Endometrial microvascular endothelial cells (primary cell): ENCODE results near the gene CDC42EP3. TPM values are rescaled to one million over a fixed set of nuclear protein-coding genes. Genes with fewer than 3 reads are reported as not detected.

Source experiments
- in situ Hi-C: cut with HindIII; loops from 2 replicates; pipeline ENCODE4 v1.10.0; 2017; ENCODE audit warnings: low sequenced_read_pairs, low pct_unique_long_range_greater_than_20kb; ENCODE audit errors: inconsistent ontology term
- total RNA-seq: library from RNA; depleted of rRNA; stranded (reverse); fragments of >200 nt; gene quantifications from one replicate; pipeline ENCODE4 v1.2.3, GENCODE V29; 2015; ENCODE audit errors: inconsistent ontology term

CDC42EP3 gene
- total RNA-seq, 1 donor from 2014 or later: 40.1 TPM

GRCh38 chr2:37625796-37626571 lies 45.5 kb downstream of the CDC42EP3 start:
- in situ Hi-C loops: no loop called here

GRCh38 chr2:37625156-37625555 lies 46.3 kb downstream of the CDC42EP3 start:
- in situ Hi-C loops: no loop called here

GRCh38 chr2:37623971-37624900 lies 47.2 kb downstream of the CDC42EP3 start:
- in situ Hi-C loops: no loop called here

DNA sequence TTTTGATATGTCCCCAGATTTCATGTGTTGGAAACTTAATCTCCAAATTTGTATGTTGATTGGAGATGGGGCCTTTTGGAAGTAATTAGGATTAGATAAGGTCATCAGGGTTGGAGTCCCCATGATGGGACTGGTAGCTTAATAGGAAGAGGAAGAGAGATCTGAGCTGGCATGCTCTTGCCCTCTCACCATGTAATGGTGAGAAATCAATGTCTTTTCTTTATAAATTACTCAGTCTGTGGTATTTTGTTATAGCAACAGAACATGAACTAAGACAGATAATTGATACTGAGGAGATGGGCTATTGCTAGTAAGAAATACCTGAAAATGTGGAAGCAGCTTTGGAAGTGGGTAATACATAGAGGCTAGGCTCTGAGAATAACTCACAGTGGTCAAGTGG lies 48.0 kb downstream of the CDC42EP3 start:
- in situ Hi-C loops: no loop called here

DNA sequence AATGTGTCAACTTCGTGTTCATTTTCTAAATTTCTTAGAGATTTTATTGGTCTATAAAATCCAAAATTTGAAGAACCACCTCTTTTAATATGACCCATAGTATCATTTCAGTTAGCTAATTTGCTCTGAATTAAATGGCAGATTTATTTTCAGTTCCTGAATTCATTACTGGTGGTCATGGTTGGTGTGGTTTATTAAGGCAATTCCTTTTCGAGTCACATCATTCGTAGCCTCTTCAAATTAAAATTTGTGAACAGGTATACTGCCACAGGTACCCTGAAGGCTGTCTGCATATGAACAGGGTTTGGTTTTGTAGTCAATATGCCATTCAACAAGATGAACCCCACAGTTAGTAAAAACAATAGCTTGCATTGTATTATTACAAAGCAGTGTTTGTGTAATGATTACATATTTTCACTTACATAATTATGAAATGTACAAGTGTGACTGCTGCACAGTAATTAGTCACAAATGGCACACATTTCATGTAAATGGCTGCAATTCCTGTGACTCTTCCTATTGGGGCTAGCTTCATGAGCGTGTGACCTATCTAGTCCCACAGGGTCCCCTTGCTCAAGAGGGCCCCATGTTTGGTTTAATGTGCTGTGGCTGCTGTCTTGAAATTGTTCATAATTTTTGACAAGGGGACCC lies 48.9 kb downstream of the CDC42EP3 start:
- in situ Hi-C loops: no loop called here

- in situ Hi-C loops: no loop called here
Measured at GRCh38 chr2:37621199-37621598, 50.2 kb downstream of the CDC42EP3 start.

GRCh38 chr2:37619959-37620300 lies 51.5 kb downstream of the CDC42EP3 start:
- in situ Hi-C loops: no loop called here

DNA sequence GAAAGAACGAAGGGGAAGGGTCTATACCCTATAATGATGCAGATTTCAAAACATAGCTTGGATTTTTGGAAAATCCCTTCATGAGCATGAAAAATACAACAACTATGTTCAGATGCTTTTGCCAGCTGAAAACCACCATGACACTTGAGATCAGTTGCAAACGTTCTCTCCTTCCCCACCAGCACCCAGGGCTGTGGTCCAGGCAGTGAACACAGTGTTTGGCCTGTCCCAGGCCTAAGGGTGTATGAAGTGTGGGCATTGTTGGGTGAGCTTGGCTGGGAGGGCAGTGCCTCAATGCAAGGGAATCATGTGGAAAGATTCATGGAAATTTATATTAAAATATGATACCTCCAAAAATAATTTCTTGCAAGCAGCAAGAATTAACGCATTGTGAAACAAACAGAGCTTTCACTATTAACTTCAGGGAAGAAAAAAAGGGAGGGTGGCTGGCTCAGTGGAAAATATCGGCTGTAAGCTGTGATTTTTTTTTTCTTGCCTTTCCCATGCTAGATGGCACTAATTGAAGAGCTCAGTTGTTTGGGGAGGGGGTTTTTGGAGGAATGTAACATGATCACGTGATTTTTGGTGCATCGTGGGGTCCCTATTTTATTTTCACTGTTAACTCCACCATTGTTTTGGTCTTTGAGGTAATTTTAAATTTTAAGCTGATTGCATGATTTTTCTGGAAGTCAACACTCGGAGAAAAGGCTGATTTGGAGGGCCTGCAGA lies 52.0 kb downstream of the CDC42EP3 start:
- in situ Hi-C loops: no loop called here

DNA sequence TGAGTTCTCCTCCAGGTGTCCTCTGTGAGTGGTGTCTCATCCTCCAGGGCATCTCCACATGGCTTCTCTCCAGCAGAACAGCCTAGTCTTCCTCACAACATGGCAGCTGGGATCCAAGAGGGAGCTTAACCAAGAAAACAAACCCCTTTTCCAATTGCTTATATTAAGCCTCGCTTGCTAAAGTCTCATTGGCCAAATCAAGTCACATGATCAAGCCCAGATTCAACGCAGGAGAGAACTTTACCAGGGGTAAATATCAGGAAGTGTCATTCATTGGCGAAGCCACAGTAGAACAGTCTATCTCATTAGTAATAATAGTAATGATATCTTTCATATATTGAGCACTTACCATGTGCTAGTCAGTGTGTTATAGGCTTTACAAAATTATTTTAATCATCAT lies 53.1 kb downstream of the CDC42EP3 start:
- in situ Hi-C loops: no loop called here

GRCh38 chr2:37617119-37617892 lies 54.1 kb downstream of the CDC42EP3 start:
- in situ Hi-C loops: no loop called here

DNA sequence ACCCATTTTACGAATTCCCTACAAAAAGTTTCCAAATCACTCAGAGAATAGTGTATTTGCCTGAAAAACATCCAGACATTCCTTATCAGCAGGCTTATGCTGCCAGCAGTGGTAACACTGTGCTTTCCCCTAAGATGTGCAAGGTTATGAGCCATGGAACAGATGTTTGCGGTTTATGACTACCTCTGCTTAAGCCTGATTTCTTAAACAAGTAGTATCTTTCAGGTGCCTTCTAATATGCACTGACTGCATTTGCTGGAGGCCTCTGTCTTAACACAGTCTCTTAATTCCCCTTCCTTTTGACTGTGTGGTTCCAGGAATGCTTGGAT lies 54.8 kb downstream of the CDC42EP3 start:
- in situ Hi-C loops: no loop called here

DNA sequence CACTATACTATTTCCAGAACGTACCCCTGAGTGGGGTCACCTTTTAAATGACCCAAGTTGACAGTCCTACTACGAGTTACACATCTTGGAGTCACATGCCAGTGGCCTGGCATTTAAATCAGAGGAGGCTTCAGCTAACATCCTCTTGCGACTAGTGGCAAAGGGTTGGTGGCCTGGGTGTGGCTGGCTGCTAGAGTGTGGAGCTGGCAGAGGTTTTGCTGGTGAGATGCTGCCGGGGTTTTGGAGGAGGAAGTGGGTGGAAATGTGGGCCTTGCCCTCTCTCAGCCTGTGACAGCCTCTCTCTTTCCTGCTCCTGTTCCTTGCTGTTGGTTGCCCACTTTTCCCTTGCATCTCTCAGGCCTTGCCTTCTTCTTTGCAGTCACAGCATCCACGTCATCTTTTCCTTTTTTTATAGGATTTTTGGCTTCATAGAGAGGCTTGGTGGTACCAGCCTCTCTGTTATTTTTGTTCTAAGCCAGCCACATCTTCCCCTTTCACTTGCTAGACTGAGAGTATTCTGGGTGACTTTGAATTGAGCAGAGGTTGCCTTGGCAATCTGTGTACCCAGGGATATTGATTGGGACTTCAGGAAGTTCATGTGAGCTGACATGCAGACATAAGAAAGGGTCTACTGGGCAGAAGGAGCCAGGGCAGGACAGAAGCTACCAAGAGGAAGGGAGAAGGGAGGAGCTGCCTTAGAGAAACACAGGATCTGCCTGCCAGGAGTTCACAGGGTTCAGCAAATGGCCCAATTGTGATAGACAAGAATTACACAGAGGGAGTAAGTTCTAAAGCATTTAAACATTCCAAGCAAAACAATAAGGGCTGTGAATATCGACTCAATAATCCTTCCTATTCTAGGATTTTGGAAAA lies 55.4 kb downstream of the CDC42EP3 start:
- in situ Hi-C loops: no loop called here

DNA sequence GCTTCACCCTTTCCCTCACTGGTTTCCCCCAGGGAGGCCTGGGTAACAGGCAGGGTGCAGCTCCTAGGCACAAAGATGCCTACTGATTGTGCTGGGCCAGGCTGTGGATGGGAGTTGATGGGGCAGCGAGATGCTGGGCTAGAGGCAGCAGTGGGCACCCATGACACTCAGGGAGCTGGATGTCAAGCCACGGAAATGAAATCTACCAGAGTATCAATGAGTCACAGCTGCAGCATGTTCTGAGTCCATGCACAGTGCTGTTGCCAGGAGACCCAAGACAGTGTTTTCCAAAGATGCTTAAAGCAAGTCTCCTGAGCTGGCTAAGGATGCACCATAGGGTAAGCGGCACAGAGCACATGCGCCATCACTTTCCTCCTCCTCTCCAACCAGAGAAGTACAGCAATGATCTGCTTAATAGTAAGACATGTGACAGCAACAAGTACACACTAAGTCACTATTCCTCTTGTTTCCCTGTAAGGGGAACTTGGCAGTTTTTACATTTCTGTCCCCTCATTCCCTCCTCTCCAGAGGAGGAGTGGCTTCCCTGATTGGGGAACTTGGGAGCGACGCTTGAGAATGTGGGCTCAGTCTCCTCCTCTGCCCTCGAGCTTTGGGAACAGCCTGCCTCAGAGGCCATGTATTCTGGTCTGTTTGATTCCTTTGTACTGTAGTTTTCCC lies 57.2 kb downstream of the CDC42EP3 start:
- in situ Hi-C loops: no loop called here

DNA sequence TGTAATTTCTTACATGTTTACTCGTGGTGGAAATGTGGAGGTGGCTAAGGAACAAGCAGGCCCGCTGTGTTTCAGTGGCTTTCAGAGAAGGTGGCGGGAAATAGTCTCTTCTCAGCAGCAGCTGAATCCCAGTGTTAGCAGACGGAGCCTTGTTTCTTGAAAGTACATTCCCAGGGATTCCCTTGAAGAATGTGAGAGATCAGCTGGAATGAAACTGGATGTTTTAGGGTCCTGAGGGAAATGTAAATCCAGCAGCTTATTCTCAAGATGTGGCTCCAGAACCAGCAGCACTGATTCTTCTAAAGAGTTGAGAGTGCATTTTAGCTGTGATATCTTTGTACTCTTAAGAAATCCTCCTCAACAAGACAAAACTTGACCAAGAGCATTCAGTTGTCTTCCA lies 59.1 kb downstream of the CDC42EP3 start:
- in situ Hi-C loops: no loop called here

GRCh38 chr2:37610638-37611289 lies 60.7 kb downstream of the CDC42EP3 start:
- in situ Hi-C loops: no loop called here

- in situ Hi-C loops: no loop called here
Measured at GRCh38 chr2:37609782-37610181, 61.7 kb downstream of the CDC42EP3 start.

- in situ Hi-C loops: no loop called here
Measured at GRCh38 chr2:37604716-37605115, 66.7 kb downstream of the CDC42EP3 start.
